H1 (cell line): Measurements from ENCODE around the gene COL8A1. TPM values are rescaled to one million over a fixed set of nuclear protein-coding genes. Genes with fewer than 3 reads are reported as not detected.

ENCODE experiments used
- CTCF ChIA-PET: fragments of 300-600 bp; sonication (Branson Sonifier 250); formaldehyde crosslinking; loops from one replicate; lab custom pipeline; 2021; ENCODE audit not compliant: partially characterized antibody; lab: Charles Lee
- POLR2A ChIA-PET: fragments of 300-600 bp; sonication (Branson Sonifier 250); formaldehyde crosslinking; loops from one replicate; lab custom pipeline; 2021; ENCODE audit warnings: inconsistent platforms; ENCODE audit not compliant: partially characterized antibody; lab: Charles Lee
- DNase-seq, 2 experiments: peaks; one replicate each; pipeline versions ENCODE4 v3.0.0 to v3.0.0-alpha.2; 2010 to 2022; ENCODE audit warnings: low spot score in 2 of 2, low read depth in 1 of 2, mixed read lengths in 1 of 2
- FAIRE-seq: peaks from 2 replicates; lab custom pipeline; 2011; peaks lifted over from hg19 to GRCh38; lab: Jason Lieb, UNC
- H2AFZ ChIP-seq: 2 replicates; pipeline ENCODE4 v1.8.1; 2012; ENCODE audit warnings: low read length, inconsistent platforms
- H2AK5ac ChIP-seq: 2 replicates; pipeline ENCODE4 v1.6.1; 2013; ENCODE audit warnings: low read depth, low read length
- H2BK120ac ChIP-seq: replicated peaks from 2 replicates; pipeline ENCODE3; 2013; ENCODE audit warnings: low read depth, low read length, inconsistent platforms
- H2BK12ac ChIP-seq: 2 replicates; pipeline ENCODE4 v1.6.1; 2013; ENCODE audit warnings: low read depth, low read length
- H2BK15ac ChIP-seq: 2 replicates; pipeline ENCODE4 v1.6.1; 2013; ENCODE audit warnings: low read length
- H2BK20ac ChIP-seq: 2 replicates; pipeline ENCODE4 v1.6.1; 2013; ENCODE audit warnings: low read length
- H2BK5ac ChIP-seq: 2 replicates; pipeline ENCODE4 v1.6.1; 2013; ENCODE audit warnings: low read depth, low read length
- H3K14ac ChIP-seq: 2 replicates; pipeline ENCODE4 v1.6.1; 2013; ENCODE audit warnings: inconsistent platforms; ENCODE audit not compliant: insufficient read length
- H3K18ac ChIP-seq: 2 replicates; pipeline ENCODE4 v1.6.1; 2013; ENCODE audit warnings: low read length; ENCODE audit errors: extremely low read depth
- H3K23ac ChIP-seq: 2 replicates; pipeline ENCODE4 v1.6.1; 2013; ENCODE audit warnings: inconsistent platforms; ENCODE audit not compliant: insufficient read length
- H3K23me2 ChIP-seq: 2 replicates; pipeline ENCODE4 v1.6.1; 2013; ENCODE audit warnings: low read depth, low read length
- H3K27ac ChIP-seq: 2 replicates; pipeline ENCODE4 v1.6.1; 2011; ENCODE audit warnings: low read depth, low read length, inconsistent platforms
- H3K27me3 ChIP-seq, 4 experiments: replicated peaks in 1 of 4; 1 replicate in 1 of 4; 2 replicates in 3 of 4; pipeline versions ENCODE4 v1.6.1 to v1.8.1; 2011 to 2013; ENCODE audit warnings: low read length in 3 of 4, mild to moderate bottlenecking in 3 of 4, inconsistent platforms in 2 of 4, mixed read lengths in 2 of 4, moderate library complexity in 1 of 4; ENCODE audit not compliant: control insufficient read depth in 3 of 4, insufficient read depth in 3 of 4; ENCODE audit errors: extremely low read depth in 1 of 4
- H3K36me3 ChIP-seq, 4 experiments: 2 replicates each; pipeline versions ENCODE4 v1.6.1 to v1.8.1; 2011 to 2013; ENCODE audit warnings: mild to moderate bottlenecking in 4 of 4, low read length in 3 of 4, moderate library complexity in 2 of 4, control low read depth in 1 of 4, inconsistent platforms in 1 of 4; ENCODE audit not compliant: insufficient read depth in 4 of 4, control insufficient read depth in 2 of 4
- H3K4ac ChIP-seq: replicated peaks from 2 replicates; pipeline ENCODE3; 2013; ENCODE audit warnings: low read length, low read depth, mixed read lengths, inconsistent platforms; ENCODE audit not compliant: insufficient read length
- H3K4me1 ChIP-seq, 4 experiments: replicated peaks in 1 of 4; 1 replicate in 1 of 4; 2 replicates in 3 of 4; pipeline versions ENCODE4 v1.6.1 to v1.8.1; 2011 to 2013; ENCODE audit warnings: low read length in 3 of 4, inconsistent platforms in 2 of 4, mixed read lengths in 1 of 4; ENCODE audit not compliant: insufficient read depth in 4 of 4, control insufficient read depth in 3 of 4
- H3K4me2 ChIP-seq, 2 experiments: 2 replicates each; pipeline versions ENCODE4 v1.6.1 to v1.8.1; 2011 to 2013; ENCODE audit warnings: low read depth in 2 of 2, low read length in 2 of 2, control low read depth in 1 of 2, inconsistent platforms in 1 of 2, mild to moderate bottlenecking in 1 of 2; ENCODE audit not compliant: insufficient read depth in 1 of 2
- H3K4me3 ChIP-seq, 4 experiments: fragments of 200-600, 300-600 bp in 1 of 4; sonication (generic), shearing (Covaris generic), sonication (Bioruptor Twin) in 1 of 4; 2 replicates each; pipeline versions ENCODE4 v1.5.1 to v1.8.1; 2011 to 2016; ENCODE audit warnings: low read length in 4 of 4, low read depth in 3 of 4, control low read depth in 2 of 4, inconsistent platforms in 2 of 4, mild to moderate bottlenecking in 2 of 4, mixed read lengths in 1 of 4, moderate library complexity in 1 of 4; ENCODE audit not compliant: insufficient read depth in 2 of 4; ENCODE audit errors: extremely low read depth in 1 of 4
- H3K56ac ChIP-seq: replicated peaks from 2 replicates; pipeline ENCODE3; 2013; ENCODE audit warnings: low read depth, mild to moderate bottlenecking, mixed read lengths, low read length, inconsistent platforms; ENCODE audit not compliant: insufficient read length
- H3K79me1 ChIP-seq: 2 replicates; pipeline ENCODE4 v1.6.1; 2013; ENCODE audit warnings: low read depth, low read length, control low read depth
- H3K79me2 ChIP-seq, 2 experiments: 2 replicates each; pipeline versions ENCODE4 v1.6.1 to v1.8.1; 2012 to 2013; ENCODE audit warnings: low read length in 2 of 2, mild to moderate bottlenecking in 2 of 2, inconsistent platforms in 1 of 2; ENCODE audit not compliant: insufficient read depth in 2 of 2, control insufficient read depth in 1 of 2
- H3K9ac ChIP-seq, 4 experiments: replicated peaks in 1 of 4; 1 replicate in 1 of 4; 2 replicates in 3 of 4; pipeline versions ENCODE4 v1.6.1 to v1.8.1; 2011 to 2013; ENCODE audit warnings: low read depth in 3 of 4, low read length in 3 of 4, control low read depth in 2 of 4, mild to moderate bottlenecking in 2 of 4, moderate library complexity in 2 of 4, inconsistent platforms in 1 of 4; ENCODE audit errors: extremely low read depth in 1 of 4
- H3K9me3 ChIP-seq, 2 experiments: 2 replicates each; pipeline versions ENCODE4 v1.6.1 to v1.8.1; 2012 to 2013; ENCODE audit warnings: mild to moderate bottlenecking in 2 of 2, moderate library complexity in 2 of 2, control low read depth in 1 of 2, inconsistent platforms in 1 of 2, low read depth in 1 of 2, low read length in 1 of 2, mixed read lengths in 1 of 2; ENCODE audit not compliant: insufficient read depth in 2 of 2
- H4K20me1 ChIP-seq, 2 experiments: replicated peaks in 1 of 2; 2 replicates each; pipeline versions ENCODE3 to v1.8.1; 2011 to 2013; ENCODE audit warnings: inconsistent platforms in 2 of 2, low read length in 2 of 2, mild to moderate bottlenecking in 1 of 2; ENCODE audit not compliant: insufficient read depth in 2 of 2, control insufficient read depth in 1 of 2
- H4K5ac ChIP-seq: 2 replicates; pipeline ENCODE4 v1.6.1; 2013; ENCODE audit warnings: low read length, low read depth, mixed read lengths, inconsistent platforms; ENCODE audit not compliant: insufficient read length
- H4K8ac ChIP-seq: 2 replicates; pipeline ENCODE4 v1.8.0; 2013; ENCODE audit warnings: mild to moderate bottlenecking, moderate library complexity, low read length, inconsistent platforms; ENCODE audit not compliant: insufficient read depth; ENCODE audit errors: extremely low read depth
- H4K91ac ChIP-seq: replicated peaks from 2 replicates; pipeline ENCODE3; 2013; ENCODE audit warnings: low read length, mixed read lengths, inconsistent platforms; ENCODE audit not compliant: insufficient read length
- BRCA1 ChIP-seq: IDR thresholded peaks from 2 replicates; pipeline ENCODE4 v1.6.1; 2012; ENCODE audit warnings: low read depth, low read length, improper control_type of control experiment
- CEBPB ChIP-seq: IDR thresholded peaks from 2 replicates; pipeline ENCODE4 v1.6.1; 2012; ENCODE audit warnings: low read depth, low read length
- GABPA ChIP-seq: IDR thresholded peaks from 2 replicates; pipeline ENCODE4 v1.6.1; 2011; ENCODE audit warnings: mild to moderate bottlenecking, low read length, moderate library complexity, borderline replicate concordance; ENCODE audit not compliant: insufficient read depth
- GTF2F1 ChIP-seq: IDR thresholded peaks from 2 replicates; pipeline ENCODE4 v1.6.1; 2012; ENCODE audit warnings: low read depth, low read length, improper control_type of control experiment, borderline replicate concordance
- KDM4A ChIP-seq: IDR thresholded peaks from one replicate; pipeline ENCODE4 v1.7.1; 2012; ENCODE audit warnings: low read depth, mild to moderate bottlenecking, moderate library complexity, low read length, inconsistent platforms; ENCODE audit not compliant: severe bottlenecking
- NANOG ChIP-seq: IDR thresholded peaks from 2 replicates; pipeline ENCODE4 v1.6.1; 2011; ENCODE audit warnings: low read length, low read depth, mild to moderate bottlenecking, inconsistent platforms; ENCODE audit not compliant: insufficient read depth, poor library complexity, severe bottlenecking
- NRF1 ChIP-seq: IDR thresholded peaks from 2 replicates; pipeline ENCODE4 v1.6.1; 2011; ENCODE audit warnings: mild to moderate bottlenecking, low read depth, low read length, improper control_type of control experiment
- POU5F1 ChIP-seq: IDR thresholded peaks from 2 replicates; pipeline ENCODE4 v1.6.1; 2011; ENCODE audit warnings: low read depth, mild to moderate bottlenecking, low read length, moderate library complexity
- TAF1 ChIP-seq: IDR thresholded peaks from 2 replicates; pipeline ENCODE4 v1.6.1; 2011; ENCODE audit warnings: mild to moderate bottlenecking, low read depth, low read length
- TAF7 ChIP-seq: optimal IDR thresholded peaks from 2 replicates; pipeline ENCODE3; 2011; ENCODE audit warnings: low read depth, mild to moderate bottlenecking, inconsistent platforms, low read length, moderate library complexity, borderline replicate concordance
- USF2 ChIP-seq: IDR thresholded peaks from 2 replicates; pipeline ENCODE4 v1.6.1; 2011; ENCODE audit warnings: low read length, improper control_type of control experiment
- WGBS, 2 experiments: shearing (Covaris generic) in 1 of 2; methylation state at CpG; one replicate each; pipeline versions ENCODE4 v1.1.6 to v1.1.7; 2013 to 2015; ENCODE audit warnings: low lambda C conversion rate in 2 of 2, mixed read lengths in 2 of 2, inconsistent platforms in 1 of 2, low coverage in 1 of 2, missing lambda C conversion rate in 1 of 2; ENCODE audit not compliant: insufficient replicate concordance in 2 of 2, insufficient coverage in 1 of 2, insufficient read length in 1 of 2; ENCODE audit errors: extremely low coverage in 1 of 2, missing lambda C conversion rate in 1 of 2; 5-methylcytosine and 5-hydroxymethylcytosine counted together
- polyA plus RNA-seq, 7 experiments: library from polyadenylated mRNA; depleted of rRNA in 3 of 7; stranded (reverse) in 5 of 7; unstranded in 2 of 7; fragments of >200 nt in 5 of 7; fragments of 200-250 nt in 2 of 7; gene quantifications; 1 replicate in 5 of 7; 2 replicates in 1 of 7; 4 replicates in 1 of 7; pipeline versions ENCODE4 v1.2.1 to v1.2.3, GENCODE V29; 2011 to 2013; ENCODE audit warnings: missing spikeins in 2 of 7, mixed read lengths in 2 of 7
- total RNA-seq: library from RNA; stranded (reverse); fragmentation: NEBNext Ultra II Directional; extraction: Animal tissue kit (Norgen Biotek cat#: 25700); gene quantifications from 2 replicates; pipeline ENCODE4 v1.2.1, GENCODE V29; 2021

COL8A1 gene
- total and polyA plus RNA-seq, 2 of the 8 experiments (the other 6 are each of a cell fraction or from before 2014, with no cell fraction given), result 0.21 to 1.2 TPM

DNA sequence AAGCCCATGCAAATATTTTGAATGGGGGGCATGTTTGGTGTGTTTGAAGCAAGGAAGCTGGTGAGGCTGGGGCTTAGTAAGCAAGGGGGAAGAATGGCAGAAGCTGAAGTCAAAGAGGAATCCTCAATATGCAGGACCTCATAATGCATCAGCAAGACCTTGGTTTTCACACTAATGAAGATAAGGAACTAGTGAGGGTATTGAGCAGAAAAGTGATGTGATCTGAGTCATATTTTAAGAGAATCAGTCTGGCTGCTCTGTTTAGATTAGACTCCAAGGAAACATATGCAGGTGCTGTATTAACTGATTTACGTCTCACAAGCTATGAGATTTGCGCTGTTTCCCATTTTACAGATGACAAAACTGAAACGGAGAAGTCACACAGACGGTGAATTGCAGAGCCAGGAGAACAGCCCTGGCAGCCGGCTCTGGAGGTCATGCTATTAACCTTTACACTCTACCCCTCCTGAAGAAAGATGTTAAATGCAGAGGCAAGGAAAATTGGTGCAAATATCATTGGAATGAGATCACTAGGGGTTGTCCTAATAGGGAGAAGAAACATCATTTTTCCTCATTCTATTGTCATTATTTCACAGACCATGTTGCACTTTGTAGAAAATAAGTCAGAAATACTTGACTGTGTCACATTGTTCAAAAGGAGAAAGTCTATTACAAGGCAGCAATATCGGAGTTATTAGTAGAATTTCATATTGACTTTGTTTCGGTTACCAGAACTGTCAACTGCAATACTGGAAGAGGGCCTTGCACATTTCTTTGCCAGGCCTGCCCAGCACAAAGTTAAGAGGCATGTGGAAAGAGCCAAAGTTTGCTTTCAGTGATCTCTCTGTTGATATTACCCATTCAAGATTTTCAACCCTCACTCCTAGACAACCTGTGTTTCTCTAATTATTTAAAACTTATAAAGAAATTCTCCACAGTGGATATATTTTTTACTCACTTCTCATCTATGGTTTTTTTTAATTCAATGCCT, 64.9 kb downstream of the COL8A1 start:
- Histone ChIP-seq H4K91ac (no peak overlapping the region), H3K4me2 (no peak overlapping the region), H2AK5ac (no peak overlapping the region), H2BK120ac (no peak overlapping the region), H3K23ac (no peak overlapping the region), H3K14ac (no peak overlapping the region), H4K8ac (no peak overlapping the region), H3K36me3 (no peaks in the 10 kb centered on the region), H3K4ac (no peak overlapping the region), H3K79me1 (no peaks in the 10 kb centered on the region), H4K20me1 (no peaks in the 10 kb centered on the region), H3K27me3 (no peaks in the 10 kb centered on the region), H2BK5ac (no peak overlapping the region), H3K9me3 (no peaks in the 10 kb centered on the region), H2BK20ac (no peak overlapping the region), H3K18ac (no peak overlapping the region), H3K23me2 (no peaks in the 10 kb centered on the region; the same call in 1 of the 2 replicates), H4K5ac (no peak overlapping the region), H3K4me1 (no peaks in the 10 kb centered on the region), H3K4me3 (no peak overlapping the region), H3K56ac (no peak overlapping the region), H3K9ac (no peak overlapping the region), H3K79me2 (no peaks in the 10 kb centered on the region), H2BK15ac (no peak overlapping the region), H3K27ac (no peak overlapping the region), H2BK12ac (no peak overlapping the region), H2AFZ (no peak overlapping the region)
- CTCF ChIA-PET, result interaction anchor here (0.6 to 3.6 kb wide), 7 partner anchors 17 to 1728 kb away, joined by 3 to 14 read pairs (median 5); no protein-coding TSS in a partner anchor
- no peak for DNase-seq
- WGBS, 2 experiments, result 83% methylated on average over 7 of the region's 7 CpGs; no CpG with 5 or more reads in 1 of the 2 experiments
- TF ChIP-seq NANOG, result no peak
- TF ChIP-seq POU5F1, result no peak
- no peak for TF ChIP-seq CEBPB
- no peak for TF ChIP-seq GABPA
- TF ChIP-seq GTF2F1, result no peak
- no peak for TF ChIP-seq USF2
- TF ChIP-seq NRF1, result no peak
- no peak for TF ChIP-seq KDM4A
- TF ChIP-seq TAF7, result no peak
- TF ChIP-seq TAF1, result no peak
- TF ChIP-seq BRCA1, result no peak
- FAIRE-seq, result no peak
- POLR2A ChIA-PET, result no interaction called here
